ENCODE results near the gene GANAB.

GANAB gene

GRCh38 chr11:62648185-62648966 lies 2.0 kb upstream of the GANAB start:
- Histone ChIP-seq H3K18ac (ENCODE audit: low read depth in 1 of 2, low read length in 2 of 2) (no peak overlapping the region), H3K4me3 (ENCODE audit: insufficient read depth in 1 of 2, low read depth in 1 of 2, low read length in 2 of 2) (no peak overlapping the region), H2AFZ (ENCODE audit: low read depth, low read length) (no peak overlapping the region), H4K91ac (ENCODE audit: low read length) (no peak overlapping the region), H3K9ac (ENCODE audit: low read length) (peak overlapping the region; percentile 65), H3K4ac (ENCODE audit: low read depth in 1 of 2, low read length in 2 of 2) (no peak overlapping the region), H3K36me3 (ENCODE audit: control insufficient read depth in 1 of 2, insufficient read depth in 2 of 2, low read depth in 1 of 2, low read length in 2 of 2) (peaks cover 43% of the 10 kb centered on the region in 2 experiments), H3K9me3 (ENCODE audit: control insufficient read depth, low read length) (no peaks in the 10 kb centered on the region), H2BK12ac (ENCODE audit: low read length in 2 of 2) (no peak overlapping the region), H2BK5ac (ENCODE audit: low read depth, low read length, poor library complexity, severe bottlenecking) (no peak overlapping the region), H4K8ac (ENCODE audit: low read length) (no peak overlapping the region), H2AK5ac (ENCODE audit: low read length, severe bottlenecking) (no peak overlapping the region), H3K27ac (ENCODE audit: low read length, poor library complexity, severe bottlenecking) (no peak overlapping the region), H2BK15ac (ENCODE audit: low read depth, poor library complexity, severe bottlenecking) (peak overlapping the region; percentile 56), H3K23ac (ENCODE audit: low read length in 2 of 2) (no peak overlapping the region), H3K4me2 (ENCODE audit: low read length, poor library complexity, severe bottlenecking) (no peak overlapping the region), H3K79me1 (replicated peaks; ENCODE audit: low read length, poor library complexity, severe bottlenecking) (peaks cover 24% of the 10 kb centered on the region), H3K14ac (ENCODE audit: low read length in 2 of 2) (no peak overlapping the region), H2BK120ac (ENCODE audit: low read depth, low read length) (no peak overlapping the region), H3K27me3 (ENCODE audit: control insufficient read depth in 1 of 2, insufficient read depth in 1 of 2, low read length in 2 of 2) (no peaks in the 10 kb centered on the region), H3K4me1 (ENCODE audit: control insufficient read depth, insufficient read depth, low read depth, low read length) (peaks cover 14% of the 10 kb centered on the region)
- WGBS = 96% methylated on average over 24 of the region's 24 CpGs
- no peak for DNase-seq

GRCh38 chr11:62647609-62648005 lies 1.2 kb upstream of the GANAB start:
- Histone ChIP-seq H3K14ac (ENCODE audit: low read length in 2 of 2) (no peak overlapping the region), H3K4me2 (ENCODE audit: low read length, poor library complexity, severe bottlenecking) (no peak overlapping the region), H4K8ac (ENCODE audit: low read length) (no peak overlapping the region), H4K91ac (ENCODE audit: low read length) (no peak overlapping the region), H3K9ac (ENCODE audit: low read length) (peak overlapping the region; percentile 65), H3K4ac (ENCODE audit: low read depth in 1 of 2, low read length in 2 of 2) (no peak overlapping the region), H3K23ac (ENCODE audit: low read length in 2 of 2) (no peak overlapping the region), H3K9me3 (ENCODE audit: control insufficient read depth, low read length) (no peaks in the 10 kb centered on the region), H2BK12ac (ENCODE audit: low read length in 2 of 2) (no peak overlapping the region), H3K4me1 (ENCODE audit: control insufficient read depth, insufficient read depth, low read depth, low read length) (peaks cover 14% of the 10 kb centered on the region), H3K27ac (ENCODE audit: low read length, poor library complexity, severe bottlenecking) (no peak overlapping the region), H3K18ac (ENCODE audit: low read depth in 1 of 2, low read length in 2 of 2) (no peak overlapping the region), H3K4me3 (ENCODE audit: insufficient read depth in 1 of 2, low read depth in 1 of 2, low read length in 2 of 2) (no peak overlapping the region), H3K27me3 (ENCODE audit: control insufficient read depth in 1 of 2, insufficient read depth in 1 of 2, low read length in 2 of 2) (no peaks in the 10 kb centered on the region), H3K36me3 (ENCODE audit: control insufficient read depth in 1 of 2, insufficient read depth in 2 of 2, low read depth in 1 of 2, low read length in 2 of 2) (peaks cover 45 to 49% of the 10 kb centered on the region in 2 experiments), H2BK5ac (ENCODE audit: low read depth, low read length, poor library complexity, severe bottlenecking) (no peak overlapping the region), H2BK120ac (ENCODE audit: low read depth, low read length) (no peak overlapping the region), H2AK5ac (ENCODE audit: low read length, severe bottlenecking) (no peak overlapping the region), H3K79me1 (replicated peaks; ENCODE audit: low read length, poor library complexity, severe bottlenecking) (peaks cover 21% of the 10 kb centered on the region), H2AFZ (ENCODE audit: low read depth, low read length) (no peak overlapping the region), H2BK15ac (ENCODE audit: low read depth, poor library complexity, severe bottlenecking) (peak overlapping the region; percentile 56)
- 92% methylated on average over 6 of the region's 6 CpGs for WGBS
- DNase-seq = no peak

- peaks cover 14% of the 10 kb centered on the region for H3K4me1 ChIP-seq (ENCODE audit: control insufficient read depth, insufficient read depth, low read depth, low read length)
- no peak for DNase-seq
- H3K9me3 ChIP-seq (ENCODE audit: control insufficient read depth, low read length) = no peaks in the 10 kb centered on the region
- no peak overlapping the region for H2BK5ac ChIP-seq (ENCODE audit: low read depth, low read length, poor library complexity, severe bottlenecking)
- no peak overlapping the region for H3K23ac ChIP-seq (ENCODE audit: low read length in 2 of 2)
- H2BK120ac ChIP-seq (ENCODE audit: low read depth, low read length) = no peak overlapping the region
- peak overlapping the region; percentile 65 for H3K9ac ChIP-seq (ENCODE audit: low read length)
- H3K27me3 ChIP-seq (ENCODE audit: control insufficient read depth in 1 of 2, insufficient read depth in 1 of 2, low read length in 2 of 2) = no peaks in the 10 kb centered on the region
- H4K91ac ChIP-seq (ENCODE audit: low read length) = peak overlapping the region; percentile 53
- no peak overlapping the region for H4K8ac ChIP-seq (ENCODE audit: low read length)
- no peak overlapping the region for H3K18ac ChIP-seq (ENCODE audit: low read depth in 1 of 2, low read length in 2 of 2)
- H2BK12ac ChIP-seq (ENCODE audit: low read length in 2 of 2) = peak overlapping the region in 1 of 2 experiments; percentile 71
- peaks cover 45 to 50% of the 10 kb centered on the region in 2 experiments for H3K36me3 ChIP-seq (ENCODE audit: control insufficient read depth in 1 of 2, insufficient read depth in 2 of 2, low read depth in 1 of 2, low read length in 2 of 2)
- peak overlapping the region; percentile 1 for H3K4me2 ChIP-seq (ENCODE audit: low read length, poor library complexity, severe bottlenecking)
- peak overlapping the region in 1 of 2 experiments; percentile 95 for H3K4me3 ChIP-seq (ENCODE audit: insufficient read depth in 1 of 2, low read depth in 1 of 2, low read length in 2 of 2)
- no peak overlapping the region for H3K4ac ChIP-seq (ENCODE audit: low read depth in 1 of 2, low read length in 2 of 2)
- 78% methylated on average over 31 of the region's 32 CpGs for WGBS
- H3K14ac ChIP-seq (ENCODE audit: low read length in 2 of 2) = no peak overlapping the region
- no peak overlapping the region for H2AK5ac ChIP-seq (ENCODE audit: low read length, severe bottlenecking)
- H3K27ac ChIP-seq (ENCODE audit: low read length, poor library complexity, severe bottlenecking) = no peak overlapping the region
- H2BK15ac ChIP-seq (ENCODE audit: low read depth, poor library complexity, severe bottlenecking) = peak overlapping the region; percentile 12
- H2AFZ ChIP-seq (ENCODE audit: low read depth, low read length) = no peak overlapping the region
- peaks cover 21% of the 10 kb centered on the region for H3K79me1 ChIP-seq (replicated peaks; ENCODE audit: low read length, poor library complexity, severe bottlenecking)
Observed at GRCh38 chr11:62646825-62647608, 604 bp upstream of the GANAB start.

- Histone ChIP-seq H2BK12ac (ENCODE audit: low read length in 2 of 2) (no peak overlapping the region), H3K4ac (ENCODE audit: low read depth in 1 of 2, low read length in 2 of 2) (peak overlapping the region; percentile 35 to 92), H2AK5ac (ENCODE audit: low read length, severe bottlenecking) (peak overlapping the region; percentile 6), H2BK5ac (ENCODE audit: low read depth, low read length, poor library complexity, severe bottlenecking) (no peak overlapping the region), H3K14ac (ENCODE audit: low read length in 2 of 2) (no peak overlapping the region), H3K27me3 (ENCODE audit: control insufficient read depth in 1 of 2, insufficient read depth in 1 of 2, low read length in 2 of 2) (no peaks in the 10 kb centered on the region), H4K91ac (ENCODE audit: low read length) (no peak overlapping the region), H3K36me3 (ENCODE audit: control insufficient read depth in 1 of 2, insufficient read depth in 2 of 2, low read depth in 1 of 2, low read length in 2 of 2) (peaks cover 45 to 54% of the 10 kb centered on the region in 2 experiments), H2BK15ac (ENCODE audit: low read depth, poor library complexity, severe bottlenecking) (no peak overlapping the region), H2AFZ (ENCODE audit: low read depth, low read length) (no peak overlapping the region), H3K18ac (ENCODE audit: low read depth in 1 of 2, low read length in 2 of 2) (peak overlapping the region in 1 of 2 experiments; percentile 22), H3K79me1 (replicated peaks; ENCODE audit: low read length, poor library complexity, severe bottlenecking) (peaks cover 18% of the 10 kb centered on the region), H3K4me1 (ENCODE audit: control insufficient read depth, insufficient read depth, low read depth, low read length) (peaks cover 12% of the 10 kb centered on the region), H3K4me2 (ENCODE audit: low read length, poor library complexity, severe bottlenecking) (peak overlapping the region; percentile 51), H3K9me3 (ENCODE audit: control insufficient read depth, low read length) (no peaks in the 10 kb centered on the region), H3K23ac (ENCODE audit: low read length in 2 of 2) (no peak overlapping the region), H3K9ac (ENCODE audit: low read length) (peak overlapping the region; percentile 99), H4K8ac (ENCODE audit: low read length) (no peak overlapping the region), H3K4me3 (ENCODE audit: insufficient read depth in 1 of 2, low read depth in 1 of 2, low read length in 2 of 2) (peak overlapping the region; percentile 71 to 95), H3K27ac (ENCODE audit: low read length, poor library complexity, severe bottlenecking) (peak overlapping the region; percentile 40), H2BK120ac (ENCODE audit: low read depth, low read length) (no peak overlapping the region)
- 27% methylated on average over 11 of the region's 11 CpGs for whole genome bisulfite sequencing
- DNase-seq = no peak
Observed at GRCh38 chr11:62645671-62645945, 805 bp downstream of the GANAB start.
